Memory B cell (primary cell): ENCODE measurements around the gene TAS2R39.
A peak's percentile ranks its signal among the peaks of the same experiment; 100 is the strongest.
"Not testable (repeated sequence)": the region's sequence is repeated elsewhere in the genome, so short reads cannot be mapped to it uniquely, and the experiment has no call there.

Source experiments
- ATAC-seq: fragments of 150-1000 bp; cut with Tn5 transposase; 2 replicates; pipeline ENCODE4 v1.10.0; 2021; ENCODE audit warnings: low read depth, mild to moderate bottlenecking, moderate library complexity
- DNase-seq, 2 donors: peaks; one replicate each; pipeline ENCODE4 v3.0.0; 2022; ENCODE audit warnings: low spot score in 2 of 2
- H3K27ac Mint-ChIP-seq: one replicate; pipeline ENCODE4 v1.8.0; 2022; ENCODE audit warnings: mild to moderate bottlenecking, moderate library complexity, mixed read lengths
- H3K27me3 Mint-ChIP-seq: one replicate; pipeline ENCODE4 v1.8.0; 2022; ENCODE audit warnings: mixed read lengths
- H3K36me3 Mint-ChIP-seq: one replicate; pipeline ENCODE4 v1.8.0; 2022; ENCODE audit warnings: mild to moderate bottlenecking, mixed read lengths
- H3K4me1 Mint-ChIP-seq: one replicate; pipeline ENCODE4 v1.8.0; 2022; ENCODE audit warnings: mixed read lengths
- H3K4me3 Mint-ChIP-seq: one replicate; pipeline ENCODE4 v1.8.0; 2022; ENCODE audit warnings: mild to moderate bottlenecking, moderate library complexity, mixed read lengths
- H3K9me3 Mint-ChIP-seq: one replicate; pipeline ENCODE4 v1.8.0; 2022; ENCODE audit warnings: mixed read lengths

TAS2R39 gene

DNA sequence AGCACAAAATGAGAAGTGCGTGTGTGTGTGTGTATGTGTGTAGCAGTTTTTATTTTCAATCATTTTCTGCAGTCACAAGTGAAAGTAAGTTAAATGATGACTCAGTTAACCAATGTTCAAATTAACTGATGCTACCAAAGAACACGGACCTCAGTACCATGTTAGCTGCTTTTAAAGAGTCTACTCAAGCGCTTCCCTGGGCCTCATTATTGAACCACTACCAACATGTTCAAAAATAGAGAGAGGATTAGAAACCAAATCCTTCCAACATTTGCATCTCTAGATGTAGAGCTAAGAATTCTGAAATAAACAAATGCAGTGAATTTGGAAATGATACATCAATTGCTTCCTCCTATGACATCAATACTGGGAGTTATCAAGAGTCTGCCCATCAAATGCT, at the start of gene TAS2R39:
Gene TAS2R39, plus strand, starts transcription at position 396 of the 400 bp plus-strand sequence. Its CDS starts 0 bp downstream, at position 396.
- no peak for ATAC-seq
- H3K4me3 Mint-ChIP-seq, result no peak within 1 kb of the TSS
- peaks cover 16% of the 10 kb centered on the region for H3K4me1 Mint-ChIP-seq
- H3K9me3 Mint-ChIP-seq, result peaks cover 6% of the 10 kb centered on the region
- H3K27ac Mint-ChIP-seq, result no peak within 1 kb of the TSS
- peaks cover 6% of the 10 kb centered on the region for H3K27me3 Mint-ChIP-seq
- DNase-seq, result no peak
- H3K36me3 Mint-ChIP-seq, result peaks cover 4% of the 10 kb centered on the region

DNA sequence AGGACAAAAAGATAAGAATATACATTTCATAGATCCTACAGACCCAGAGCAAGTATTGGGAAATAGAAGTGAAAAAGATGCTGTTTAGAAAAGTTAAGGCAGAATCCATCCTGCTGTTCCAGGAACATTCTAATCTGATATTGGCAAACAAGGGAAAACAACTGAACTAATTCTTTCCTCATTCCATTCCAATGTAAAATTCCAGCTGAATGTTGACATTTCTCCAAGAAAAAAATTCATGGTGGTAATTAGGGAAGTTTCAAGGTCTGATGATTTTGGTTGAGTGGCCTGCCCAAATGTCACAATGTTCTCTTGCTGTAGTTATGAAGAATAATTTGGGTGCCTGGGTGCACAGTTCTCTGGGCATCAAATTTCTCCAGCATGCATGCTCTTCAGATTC, 36.1 kb upstream of the TAS2R39 start:
- H3K4me3 Mint-ChIP-seq, result no peak overlapping the region
- DNase-seq (no peak), ATAC-seq (no peak)
- H3K9me3 Mint-ChIP-seq, result peaks cover 5% of the 10 kb centered on the region
- H3K27ac Mint-ChIP-seq, result no peak overlapping the region
- H3K27me3 Mint-ChIP-seq, result no peaks in the 10 kb centered on the region
- no peaks in the 10 kb centered on the region for H3K4me1 Mint-ChIP-seq
- peaks cover 3% of the 10 kb centered on the region for H3K36me3 Mint-ChIP-seq

DNA sequence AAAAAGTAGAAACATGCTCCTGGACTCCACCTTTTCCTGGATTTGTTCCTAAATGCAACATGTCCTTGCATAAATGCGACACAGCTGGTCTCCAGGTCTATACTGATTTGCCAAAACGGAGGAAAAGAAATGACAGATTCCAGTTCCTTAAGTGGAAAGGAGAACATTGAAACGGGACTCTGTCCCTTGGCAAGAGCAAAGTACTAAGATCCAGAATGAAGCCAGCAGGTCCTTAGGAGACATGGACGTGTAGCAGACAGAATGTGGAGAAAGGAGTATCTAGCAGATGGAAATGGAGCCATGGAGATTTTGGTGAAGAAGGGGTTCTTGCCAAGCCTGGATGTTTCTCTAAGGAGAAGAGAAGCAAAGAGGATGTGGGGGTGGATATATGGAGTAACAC, 35.2 kb upstream of the TAS2R39 start:
- DNase-seq (no peak), ATAC-seq (no peak)
- H3K4me1 Mint-ChIP-seq, result no peaks in the 10 kb centered on the region
- H3K27ac Mint-ChIP-seq, result no peak overlapping the region
- H3K4me3 Mint-ChIP-seq, result no peak overlapping the region
- peaks cover 3% of the 10 kb centered on the region for H3K36me3 Mint-ChIP-seq
- no peaks in the 10 kb centered on the region for H3K27me3 Mint-ChIP-seq
- H3K9me3 Mint-ChIP-seq, result peaks cover 5% of the 10 kb centered on the region

DNA sequence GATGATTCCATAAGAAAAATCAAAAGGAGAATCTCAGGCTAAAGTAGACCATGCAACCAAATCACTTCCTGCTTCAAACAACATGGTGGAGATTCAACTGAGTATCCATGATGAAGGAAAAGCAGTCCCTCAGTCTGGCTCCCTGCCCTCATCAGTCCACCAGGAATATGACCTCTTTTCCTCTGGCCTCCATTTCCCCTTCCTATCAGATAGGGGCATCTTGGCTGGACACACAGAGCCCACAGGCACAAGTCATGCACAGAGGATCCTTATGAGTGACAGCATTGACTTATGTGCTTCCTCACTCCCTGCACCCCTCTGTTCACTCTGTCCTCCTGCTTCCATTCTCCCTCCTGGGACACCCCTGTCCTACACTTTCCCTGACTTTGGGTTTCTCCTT, 34.6 kb upstream of the TAS2R39 start:
- Mint-ChIP-seq H3K36me3 (peaks cover 3% of the 10 kb centered on the region), H3K9me3 (peaks cover 5% of the 10 kb centered on the region), H3K4me1 (no peaks in the 10 kb centered on the region), H3K27ac (no peak overlapping the region), H3K27me3 (no peaks in the 10 kb centered on the region), H3K4me3 (no peak overlapping the region)
- DNase-seq (no peak), ATAC-seq (no peak)

DNA sequence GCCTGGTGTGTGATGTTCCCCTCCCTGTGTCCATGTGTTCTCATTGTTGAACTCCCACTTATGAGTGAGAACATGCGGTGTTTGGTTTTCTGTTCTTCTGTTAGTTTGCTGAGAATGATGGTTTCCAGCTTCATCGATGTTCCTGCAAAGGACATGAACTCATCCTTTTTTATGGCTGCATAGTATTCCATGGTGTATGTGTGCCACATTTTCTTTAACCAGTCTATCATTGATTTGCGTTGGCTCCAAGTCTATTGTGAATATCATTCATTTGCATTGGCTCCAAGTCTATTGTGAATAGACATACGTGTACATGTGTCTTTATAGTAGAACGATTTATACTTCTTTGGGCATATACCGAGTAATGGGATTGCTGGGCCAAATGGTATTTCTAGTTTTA, 32.5 kb upstream of the TAS2R39 start:
- not testable (repeated sequence) for DNase-seq, H3K27ac Mint-ChIP-seq, H3K4me1 Mint-ChIP-seq, H3K9me3 Mint-ChIP-seq, H3K36me3 Mint-ChIP-seq, H3K4me3 Mint-ChIP-seq, H3K27me3 Mint-ChIP-seq, ATAC-seq

DNA sequence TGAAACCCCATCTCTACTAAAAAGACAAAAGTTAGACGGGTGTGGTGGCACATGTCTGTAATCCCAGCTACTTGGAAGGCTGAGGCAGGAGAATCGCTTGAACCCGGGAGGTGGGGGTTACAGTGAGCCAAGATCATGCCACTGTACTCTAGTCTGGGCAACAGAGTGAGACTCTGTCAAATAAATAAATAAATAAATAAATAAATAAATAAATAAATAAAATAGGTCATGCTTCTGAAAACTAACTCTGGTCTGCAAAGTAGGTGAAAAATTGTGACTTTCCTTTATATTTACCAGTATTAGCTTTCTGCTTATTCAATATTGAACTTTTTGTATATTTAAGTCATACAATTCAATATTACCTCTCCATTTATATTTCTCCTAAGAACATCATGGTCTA, 24.6 kb upstream of the TAS2R39 start:
- H3K9me3 Mint-ChIP-seq, H3K4me1 Mint-ChIP-seq, H3K27ac Mint-ChIP-seq, H3K36me3 Mint-ChIP-seq, ATAC-seq, DNase-seq, H3K27me3 Mint-ChIP-seq, H3K4me3 Mint-ChIP-seq: not testable (repeated sequence)

GRCh38 chr7:143171697-143172096, 11.5 kb upstream of the TAS2R39 start:
- ATAC-seq, result no peak
- Mint-ChIP-seq H3K27me3 (no peaks in the 10 kb centered on the region), H3K4me3 (no peak overlapping the region), H3K9me3 (peaks cover 3% of the 10 kb centered on the region), H3K27ac (no peak overlapping the region), H3K36me3 (peaks cover 2% of the 10 kb centered on the region), H3K4me1 (peaks cover 12% of the 10 kb centered on the region)
- no peak for DNase-seq

DNA sequence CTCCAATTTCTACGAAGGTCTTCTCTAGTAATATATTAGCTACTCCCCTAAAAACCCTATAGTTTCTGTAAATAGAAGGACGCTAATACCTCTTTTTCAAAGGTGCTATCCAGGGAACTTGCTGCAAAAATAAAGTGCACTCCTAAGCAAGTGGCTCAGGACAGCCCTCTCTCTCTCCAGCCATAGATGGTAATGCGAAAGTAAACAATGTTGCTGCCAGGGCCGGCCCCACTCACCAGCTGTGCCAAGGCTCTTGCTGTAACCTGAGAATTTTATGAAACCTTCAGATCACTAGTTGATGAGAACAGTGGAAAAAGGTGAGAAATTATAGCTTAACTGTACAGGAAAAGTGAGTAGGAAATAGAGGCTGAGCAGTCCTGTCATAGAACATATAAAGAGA, 10.9 kb upstream of the TAS2R39 start:
- DNase-seq (no peak), ATAC-seq (no peak)
- peak overlapping the region; percentile 37 for H3K4me3 Mint-ChIP-seq
- peaks cover 12% of the 10 kb centered on the region for H3K4me1 Mint-ChIP-seq
- no peaks in the 10 kb centered on the region for H3K27me3 Mint-ChIP-seq
- peaks cover 3% of the 10 kb centered on the region for H3K9me3 Mint-ChIP-seq
- H3K36me3 Mint-ChIP-seq, result peaks cover under 1% of the 10 kb centered on the region
- H3K27ac Mint-ChIP-seq, result no peak overlapping the region

DNA sequence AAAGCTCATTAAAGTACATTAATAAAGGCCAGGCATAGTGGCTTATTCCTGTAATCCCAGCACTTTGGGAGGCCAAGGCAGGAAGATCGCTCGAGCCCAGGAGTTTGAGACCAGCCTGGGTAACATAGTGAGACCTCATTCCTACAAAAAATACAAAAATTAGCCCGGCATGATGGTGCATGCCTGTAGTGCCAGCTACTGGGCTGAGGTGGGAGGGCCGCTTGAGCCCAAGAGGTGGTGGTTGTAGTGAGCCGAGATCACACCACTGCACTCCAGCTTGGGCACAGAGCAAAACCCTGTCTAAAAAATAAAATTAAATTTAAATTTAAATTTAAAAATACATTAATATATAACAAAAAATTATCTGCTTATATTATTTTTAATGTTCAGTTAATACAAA, 7.1 kb upstream of the TAS2R39 start:
- ATAC-seq, result no peak
- no peak overlapping the region for H3K27ac Mint-ChIP-seq
- H3K4me3 Mint-ChIP-seq, result no peak overlapping the region
- H3K27me3 Mint-ChIP-seq, result no peaks in the 10 kb centered on the region
- H3K9me3 Mint-ChIP-seq, result peaks cover 13% of the 10 kb centered on the region
- peaks cover 4% of the 10 kb centered on the region for H3K4me1 Mint-ChIP-seq
- H3K36me3 Mint-ChIP-seq, result peaks cover 3% of the 10 kb centered on the region
- DNase-seq, result no peak

DNA sequence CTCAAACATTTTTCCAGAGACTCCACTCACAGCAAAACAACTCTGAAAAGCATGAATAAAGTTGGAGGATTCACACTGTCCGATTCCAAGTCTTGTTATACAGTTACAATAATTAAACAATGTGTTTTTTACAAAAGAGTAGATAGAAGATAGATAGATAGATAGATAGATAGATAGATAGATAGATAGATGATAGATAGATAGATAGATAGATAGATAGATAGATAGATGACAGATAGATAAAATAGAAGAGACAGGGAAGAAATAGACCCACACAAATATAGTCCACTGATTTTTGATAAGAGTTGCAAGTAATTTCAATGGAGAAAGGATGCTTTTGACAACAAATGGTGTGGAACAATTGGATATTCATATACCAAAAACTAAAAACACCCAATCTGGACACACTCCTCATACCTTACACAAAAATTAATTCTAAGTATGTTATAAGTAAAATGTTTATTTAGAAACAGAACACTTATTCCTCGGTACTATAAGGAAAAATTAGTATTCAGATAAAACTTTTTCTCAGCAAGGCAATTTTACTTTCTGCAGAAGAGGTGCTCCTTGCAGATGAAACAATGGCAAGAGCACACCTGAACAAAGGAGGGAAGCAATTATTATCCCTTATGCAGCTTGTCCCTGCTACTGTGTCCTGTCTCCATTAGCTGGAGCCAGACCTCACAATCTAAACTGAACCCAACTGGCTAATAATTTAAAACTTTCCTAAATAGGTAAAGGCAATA, 5.7 kb upstream of the TAS2R39 start:
- H3K4me3 Mint-ChIP-seq, result no peak overlapping the region
- H3K27me3 Mint-ChIP-seq, result no peaks in the 10 kb centered on the region
- DNase-seq (no peak), ATAC-seq (no peak)
- no peak overlapping the region for H3K27ac Mint-ChIP-seq
- peaks cover 13% of the 10 kb centered on the region for H3K9me3 Mint-ChIP-seq
- peaks cover 8% of the 10 kb centered on the region for H3K4me1 Mint-ChIP-seq
- peaks cover 3% of the 10 kb centered on the region for H3K36me3 Mint-ChIP-seq

DNA sequence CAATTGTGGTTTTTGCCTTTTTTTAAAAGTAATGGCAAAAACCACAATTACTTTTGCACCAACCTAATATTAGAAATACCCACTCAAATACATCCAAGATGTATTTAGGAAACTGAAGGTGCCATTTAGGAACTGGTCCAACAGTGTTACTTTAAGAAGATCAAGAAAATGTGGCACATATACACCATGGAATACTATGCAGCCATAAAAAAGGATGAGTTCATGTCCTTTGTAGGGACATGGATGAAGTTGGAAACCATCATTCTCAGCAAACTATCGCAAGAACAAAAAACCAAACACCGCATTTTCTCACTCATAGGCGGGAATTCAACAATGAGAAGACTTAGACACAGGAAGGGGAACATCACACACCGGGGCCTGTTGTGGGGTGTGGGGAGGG, 2.4 kb upstream of the TAS2R39 start:
- DNase-seq, H3K4me3 Mint-ChIP-seq, ATAC-seq, H3K27me3 Mint-ChIP-seq, H3K36me3 Mint-ChIP-seq, H3K27ac Mint-ChIP-seq: not testable (repeated sequence)
- Mint-ChIP-seq H3K9me3 (peaks cover 11% of the 10 kb centered on the region), H3K4me1 (peaks cover 16% of the 10 kb centered on the region)

- no peak for DNase-seq
- peaks cover 16% of the 10 kb centered on the region for H3K4me1 Mint-ChIP-seq
- H3K27ac Mint-ChIP-seq, result peak overlapping the region; percentile 4
- H3K27me3 Mint-ChIP-seq, result peaks cover 5% of the 10 kb centered on the region
- H3K9me3 Mint-ChIP-seq, result peaks cover 11% of the 10 kb centered on the region
- H3K36me3 Mint-ChIP-seq, result peaks cover 3% of the 10 kb centered on the region
- peak; percentile 95 for ATAC-seq
- no peak overlapping the region for H3K4me3 Mint-ChIP-seq
Observed at GRCh38 chr7:143181349-143181748, 1.9 kb upstream of the TAS2R39 start.

DNA sequence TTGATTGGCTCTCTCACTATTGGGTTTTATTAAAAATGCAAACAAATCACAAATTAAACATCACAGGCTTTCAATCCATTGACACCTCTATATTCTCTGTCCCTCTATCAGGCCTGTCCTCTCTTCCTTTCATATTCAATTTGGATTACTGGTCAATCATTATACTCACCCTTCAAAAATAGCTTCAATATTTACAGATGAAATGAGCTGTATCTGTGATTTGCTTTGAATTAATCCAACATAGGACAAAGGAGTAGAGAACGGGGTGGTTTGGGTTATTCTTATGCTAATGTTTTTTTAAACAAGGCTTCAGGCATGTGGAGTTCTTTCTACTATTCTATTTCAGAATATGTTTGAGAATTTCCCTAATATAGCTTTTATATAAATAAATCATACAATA, 2.3 kb downstream of the TAS2R39 start:
- no peak for ATAC-seq
- Mint-ChIP-seq H3K36me3 (peaks cover 3% of the 10 kb centered on the region), H3K9me3 (no peaks in the 10 kb centered on the region), H3K27ac (no peak overlapping the region), H3K4me3 (no peak overlapping the region), H3K27me3 (peaks cover 6% of the 10 kb centered on the region), H3K4me1 (peaks cover 16% of the 10 kb centered on the region)
- DNase-seq, result no peak

DNA sequence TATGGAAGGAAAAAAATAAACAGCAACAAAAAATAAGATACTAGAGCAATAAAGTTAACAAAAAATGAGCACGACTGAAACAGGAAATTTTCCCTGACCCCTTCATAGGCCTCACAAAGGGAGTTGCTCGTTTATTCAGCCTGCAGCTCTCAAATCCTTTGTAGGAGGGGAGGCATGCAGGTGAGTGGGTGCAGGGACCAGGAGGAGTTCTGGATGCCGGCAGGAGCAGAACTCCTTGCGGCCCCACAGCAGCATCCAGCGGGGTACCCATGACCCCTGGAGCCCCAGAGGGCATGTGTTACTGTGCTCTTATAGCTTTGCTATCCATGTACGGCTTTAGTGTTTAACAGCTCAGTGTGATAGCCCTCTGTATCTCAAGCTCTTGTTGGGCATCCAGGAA, 5.8 kb downstream of the TAS2R39 start:
- H3K4me3 Mint-ChIP-seq, result no peak overlapping the region
- DNase-seq, result no peak
- no peaks in the 10 kb centered on the region for H3K9me3 Mint-ChIP-seq
- peaks cover 4% of the 10 kb centered on the region for H3K27me3 Mint-ChIP-seq
- no peak overlapping the region for H3K27ac Mint-ChIP-seq
- ATAC-seq, result no peak
- H3K4me1 Mint-ChIP-seq, result peaks cover 2% of the 10 kb centered on the region
- H3K36me3 Mint-ChIP-seq, result peaks cover 3% of the 10 kb centered on the region

GRCh38 chr7:143193880-143194279, 10.7 kb downstream of the TAS2R39 start:
- Mint-ChIP-seq H3K36me3 (no peaks in the 10 kb centered on the region), H3K4me1 (no peaks in the 10 kb centered on the region), H3K27me3 (no peaks in the 10 kb centered on the region), H3K27ac (no peak overlapping the region), H3K9me3 (peaks cover 2% of the 10 kb centered on the region), H3K4me3 (no peak overlapping the region)
- DNase-seq, result no peak
- no peak for ATAC-seq
